Measurements from ENCODE around the gene EIF4G1.

Gene EIF4G1

DNA sequence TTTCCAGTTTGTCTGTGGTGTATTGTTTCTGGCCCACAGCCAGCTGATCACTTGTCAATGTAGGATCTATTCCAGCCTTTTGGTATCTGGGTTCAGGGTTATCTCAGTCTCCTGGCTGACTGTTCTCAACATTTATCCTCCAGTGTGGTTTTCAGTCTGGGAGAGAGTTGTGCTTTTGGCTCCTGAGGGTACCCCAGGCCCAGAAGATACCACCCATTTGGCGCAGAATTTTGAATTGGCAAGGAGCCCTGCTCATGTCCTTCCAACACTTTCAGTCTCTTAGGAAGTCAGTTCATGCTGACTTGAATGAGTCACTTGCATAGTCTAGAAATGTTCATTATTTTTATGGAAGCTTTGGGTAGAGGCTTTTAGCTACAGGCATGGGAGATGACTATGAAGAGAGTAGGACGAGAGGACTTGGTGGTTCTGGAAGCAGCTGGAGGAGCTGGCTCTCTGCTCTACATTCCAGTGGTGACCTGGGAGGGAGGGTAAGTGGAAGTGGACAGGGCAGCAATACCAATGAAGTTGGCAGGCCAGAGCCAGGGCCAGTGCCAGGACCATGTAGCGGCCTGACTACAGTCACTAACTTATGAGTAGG lies 54.3 kb downstream of the EIF4G1 start:
- DNase-seq (ENCODE audit: low read depth): no peak

DNA sequence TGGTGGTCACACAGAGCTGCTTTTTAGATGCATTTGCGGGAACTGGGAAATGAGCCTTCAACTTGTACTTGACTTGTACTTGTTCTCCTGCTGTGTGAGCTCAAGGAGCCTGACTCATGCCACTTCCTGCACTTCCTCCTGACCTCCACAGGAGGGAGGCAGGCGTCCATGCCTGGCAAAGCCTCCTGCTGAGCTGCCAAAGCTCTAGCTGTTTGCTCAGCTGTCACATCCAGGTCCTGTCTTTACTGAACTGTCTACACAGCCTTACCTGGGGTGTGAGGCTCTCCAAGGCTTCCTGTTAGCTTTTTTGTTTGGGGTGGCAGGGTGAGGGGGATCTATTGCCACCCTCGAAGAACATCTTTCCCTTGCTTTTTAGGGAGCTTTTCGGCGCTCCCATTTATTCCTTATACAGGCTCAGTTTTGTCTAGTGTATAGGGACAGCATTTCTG lies 57.2 kb downstream of the EIF4G1 start:
- peak; percentile 73 for DNase-seq (ENCODE audit: low read depth)

DNA sequence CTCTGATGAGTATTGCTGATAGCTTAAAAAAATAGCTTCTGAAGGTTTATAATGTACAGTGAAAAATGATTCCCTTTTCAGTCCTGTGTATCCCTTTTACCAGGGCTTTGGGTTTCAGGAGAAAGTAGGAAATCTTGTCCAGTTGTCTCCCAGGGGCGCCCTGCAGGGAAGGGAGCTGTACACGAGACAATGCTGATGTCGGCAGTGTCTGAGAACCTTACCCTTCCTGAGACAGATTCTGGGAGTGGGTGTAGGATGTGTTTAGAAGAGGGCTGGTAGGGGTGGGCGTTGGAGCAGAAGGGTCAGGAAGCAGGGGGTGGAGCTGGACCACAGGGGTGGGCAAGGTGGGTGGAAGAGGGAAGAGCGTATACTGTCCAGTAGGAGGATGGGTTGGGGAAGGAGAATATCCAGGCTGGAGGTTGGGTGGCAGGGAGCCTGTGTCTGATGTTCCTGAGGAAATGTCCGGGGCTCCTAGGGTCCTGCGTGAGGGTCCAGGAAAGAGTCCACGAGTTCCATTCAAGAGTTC lies 58.0 kb downstream of the EIF4G1 start:
- no peak for DNase-seq (ENCODE audit: low read depth)

DNA sequence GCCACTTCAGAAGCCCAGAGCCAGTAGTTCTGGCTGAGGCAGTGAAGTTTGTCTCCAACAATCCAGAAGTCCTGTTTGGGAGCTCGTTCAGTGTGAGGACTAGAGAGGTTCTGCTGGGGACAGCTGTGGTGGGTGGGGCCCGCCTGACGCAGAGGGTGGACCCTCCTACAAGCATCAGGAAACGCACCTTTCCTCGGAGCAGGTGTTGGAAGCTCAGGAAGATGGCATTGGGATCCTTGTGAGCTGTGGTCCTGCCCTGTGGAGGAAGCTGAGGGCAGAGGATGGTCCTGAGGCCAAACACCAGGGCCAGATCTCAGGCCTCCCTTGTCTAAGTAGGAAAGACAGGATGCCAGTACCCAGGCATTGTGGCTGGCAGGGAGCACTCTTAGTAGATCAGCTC lies 58.5 kb downstream of the EIF4G1 start:
- no peak for DNase-seq (ENCODE audit: low read depth)

DNA sequence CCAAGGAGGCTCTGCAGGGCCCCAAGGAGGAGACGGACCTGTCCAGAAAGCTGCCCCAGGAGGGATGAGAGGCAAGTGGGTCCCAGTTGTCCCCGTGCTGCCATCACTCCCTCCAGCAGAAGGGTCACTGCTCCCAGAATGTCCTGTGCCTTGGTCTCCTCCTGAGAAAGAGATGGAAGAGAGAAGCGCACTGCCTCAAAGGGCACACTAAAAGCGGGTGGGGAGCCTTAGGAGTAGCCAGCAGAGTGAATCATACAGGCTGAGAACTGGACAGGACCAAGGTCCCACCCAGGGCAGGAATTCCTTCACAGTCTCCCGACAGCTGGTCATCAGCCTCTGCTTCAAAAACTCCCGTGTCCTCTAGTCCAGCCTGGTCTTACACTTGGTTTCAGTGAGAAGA lies 59.0 kb downstream of the EIF4G1 start:
- DNase-seq (ENCODE audit: low read depth): no peak

DNA sequence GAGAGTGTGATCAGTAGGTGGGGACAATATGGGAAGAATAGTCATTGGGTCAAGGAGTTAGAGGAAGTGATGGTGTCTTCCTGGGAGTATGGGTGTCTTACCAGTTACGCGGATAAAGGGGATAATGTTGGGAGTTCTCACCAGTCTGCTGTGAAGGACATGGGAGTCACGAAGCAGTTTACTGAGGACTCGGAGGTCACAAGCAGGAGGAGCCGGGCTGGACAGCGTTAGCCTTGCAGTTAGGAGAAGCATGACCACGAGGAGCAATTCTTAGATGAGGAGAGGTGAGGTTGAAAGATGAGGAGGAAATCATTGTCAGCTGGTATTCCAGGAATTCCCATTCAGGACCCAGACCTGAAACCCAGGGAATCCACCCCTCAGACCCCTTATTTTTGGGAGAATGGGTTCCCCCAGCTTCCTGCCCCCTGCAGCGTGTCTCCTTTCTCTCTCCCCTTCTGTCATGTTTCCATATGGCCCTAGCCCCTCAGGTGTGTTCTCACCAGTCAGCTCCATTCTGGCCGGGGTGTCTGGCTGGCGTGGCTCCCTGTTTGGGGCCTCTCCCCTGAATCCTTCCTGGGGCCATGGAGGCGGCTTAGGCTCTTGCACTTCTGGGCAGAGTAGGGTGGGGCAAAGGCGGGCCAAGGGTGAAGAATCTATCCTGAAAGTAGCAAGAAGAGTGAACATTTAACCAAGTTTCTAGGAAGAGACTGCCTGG lies 61.5 kb downstream of the EIF4G1 start:
- no peak for DNase-seq (ENCODE audit: low read depth)

DNA sequence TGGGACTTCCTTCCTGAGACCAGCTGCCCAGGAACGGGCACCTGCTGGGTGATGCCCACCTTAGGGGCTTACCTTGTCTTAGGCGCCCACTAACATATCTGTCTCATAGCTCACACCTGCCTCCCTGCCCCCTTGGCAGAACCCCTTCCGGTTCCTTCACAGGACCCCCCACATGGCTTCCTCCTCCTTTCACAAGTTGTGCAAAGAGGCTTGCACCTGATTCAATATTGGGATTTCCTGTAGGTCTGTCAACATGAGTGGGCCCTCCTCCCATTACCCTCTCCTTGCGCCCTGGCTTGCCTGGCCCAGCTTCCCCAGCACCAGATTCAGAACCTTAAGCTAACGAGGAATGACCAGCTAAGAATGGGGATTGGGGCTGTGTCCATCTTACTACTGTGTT lies 63.0 kb downstream of the EIF4G1 start:
- DNase-seq (ENCODE audit: low read depth): no peak

DNA sequence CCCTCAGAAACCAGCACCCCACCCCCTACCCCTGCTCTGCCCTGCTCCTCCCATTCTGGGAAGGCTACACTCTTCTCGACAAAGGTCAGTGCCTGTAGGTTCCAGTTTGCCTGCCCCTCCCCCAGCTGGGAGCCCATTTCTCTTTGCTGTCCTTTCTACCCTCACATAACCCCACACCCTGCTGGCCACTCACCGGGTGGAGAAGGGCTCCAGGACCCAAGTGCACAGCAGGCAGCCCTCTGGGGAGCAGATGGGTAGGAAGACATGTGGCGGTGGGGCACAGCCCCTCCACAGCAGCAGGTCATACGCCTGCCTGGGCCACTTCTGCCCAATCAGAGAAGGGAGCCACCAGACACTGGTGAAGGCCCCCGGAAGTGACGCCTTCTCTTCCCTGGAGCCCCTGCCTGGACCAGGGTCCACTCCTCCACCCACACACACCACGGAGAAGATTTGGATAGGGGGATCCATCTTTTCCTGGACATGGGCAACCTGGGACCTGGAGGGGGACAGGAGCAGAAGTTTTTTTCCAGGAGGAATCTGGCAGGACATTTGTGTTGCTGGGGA lies 63.6 kb downstream of the EIF4G1 start, which contains the start of gene THPO:
Gene THPO, minus strand, starts transcription at position 326 of the 564 bp plus-strand sequence. CDS start 1,948 bp downstream, outside the sequence.
- no peak for DNase-seq (ENCODE audit: low read depth)

DNA sequence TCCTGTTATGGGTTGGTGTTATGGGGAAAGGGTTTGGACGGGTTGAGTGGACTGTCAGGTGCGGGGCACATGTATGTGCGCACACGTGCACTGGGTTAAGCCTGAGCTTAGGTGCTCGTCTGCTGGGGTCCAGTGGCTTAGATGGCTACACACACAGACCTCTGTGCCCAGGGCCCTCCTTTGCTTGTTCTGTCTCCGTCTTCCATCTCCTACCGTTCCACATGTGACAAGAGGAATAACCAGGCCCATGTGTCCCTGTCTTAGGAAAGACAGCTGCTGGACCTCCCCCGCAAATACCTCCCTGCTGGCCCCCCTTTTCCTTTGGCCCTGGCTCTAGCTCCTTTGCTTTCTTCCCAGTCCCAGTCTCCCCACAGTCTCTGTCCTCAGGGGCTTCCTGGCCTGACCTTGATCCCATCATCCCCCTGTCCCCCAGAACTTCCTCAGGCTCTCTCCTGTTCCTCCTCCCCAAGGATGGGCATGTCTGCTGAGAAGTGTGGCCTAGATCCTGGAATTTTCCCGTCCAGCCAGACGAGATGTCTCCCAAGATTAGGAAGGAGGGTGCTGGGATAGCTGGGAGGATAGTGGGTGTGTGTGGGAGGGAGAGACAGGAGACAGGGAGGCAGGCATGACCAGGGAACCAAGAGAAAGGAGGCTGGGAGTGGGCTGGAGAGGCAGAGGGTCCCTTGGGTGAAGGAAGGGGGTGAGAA lies 64.4 kb downstream of the EIF4G1 start:
- DNase-seq (ENCODE audit: low read depth): no peak

DNA sequence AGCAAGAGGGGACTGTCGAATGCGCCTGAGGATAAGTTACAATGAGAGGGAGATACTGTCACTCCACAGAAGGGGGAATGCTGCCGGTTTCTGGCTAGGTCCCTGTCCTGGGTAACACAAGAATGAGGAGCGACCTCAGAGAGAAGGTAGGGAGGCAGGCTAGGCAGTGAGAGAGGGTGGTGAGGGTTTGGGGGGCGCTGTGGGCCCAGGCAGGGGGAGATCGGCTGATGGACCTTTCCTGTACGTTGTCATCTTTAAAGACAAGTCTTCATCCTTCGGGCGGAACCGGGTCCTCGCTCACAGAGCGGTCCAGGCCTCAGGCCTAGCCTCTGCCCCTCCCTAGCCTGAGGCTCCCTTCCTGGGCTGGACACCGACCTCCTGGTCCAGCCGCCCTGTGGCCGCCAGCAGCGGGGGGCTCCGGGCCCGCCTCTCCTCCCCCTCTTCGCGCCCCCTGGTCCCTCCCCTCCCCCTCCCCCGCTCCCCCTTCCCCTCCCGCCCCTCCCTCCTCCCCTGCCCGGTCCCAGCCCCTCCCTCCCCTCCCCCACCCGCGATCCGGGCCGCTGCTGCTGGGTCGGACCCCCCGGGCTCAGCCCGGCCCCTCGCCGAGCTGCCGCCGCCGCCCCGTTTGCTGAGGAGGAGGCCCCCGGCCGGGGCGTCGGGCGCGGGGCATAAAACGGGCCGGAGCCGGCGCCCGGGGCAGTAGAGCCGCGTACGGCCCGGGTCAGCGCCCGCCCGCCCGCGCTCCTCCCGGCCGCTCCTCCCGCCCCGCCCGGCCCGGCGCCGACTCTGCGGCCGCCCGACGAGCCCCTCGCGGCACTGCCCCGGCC lies 65.2 kb downstream of the EIF4G1 start, which contains the start of gene CHRD:
Gene CHRD, plus strand, starts transcription at position 697 of the 827 bp plus-strand sequence. CDS start 265 bp downstream, outside the sequence.
- DNase-seq (ENCODE audit: low read depth): no peak

DNA sequence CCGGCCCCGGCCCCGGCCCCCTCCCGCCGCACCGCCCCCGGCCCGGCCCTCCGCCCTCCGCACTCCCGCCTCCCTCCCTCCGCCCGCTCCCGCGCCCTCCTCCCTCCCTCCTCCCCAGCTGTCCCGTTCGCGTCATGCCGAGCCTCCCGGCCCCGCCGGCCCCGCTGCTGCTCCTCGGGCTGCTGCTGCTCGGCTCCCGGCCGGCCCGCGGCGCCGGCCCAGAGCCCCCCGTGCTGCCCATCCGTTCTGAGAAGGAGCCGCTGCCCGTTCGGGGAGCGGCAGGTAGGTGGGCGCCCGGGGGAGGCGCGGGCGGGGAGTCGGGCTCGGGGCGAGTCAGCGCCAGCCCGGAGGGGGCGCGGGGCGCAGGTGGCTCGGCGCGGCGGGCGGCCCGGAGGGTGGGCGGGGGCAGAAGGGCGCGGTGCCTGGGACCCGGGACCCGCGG lies 65.8 kb downstream of the EIF4G1 start:
- DNase-seq (ENCODE audit: low read depth): no peak

DNA sequence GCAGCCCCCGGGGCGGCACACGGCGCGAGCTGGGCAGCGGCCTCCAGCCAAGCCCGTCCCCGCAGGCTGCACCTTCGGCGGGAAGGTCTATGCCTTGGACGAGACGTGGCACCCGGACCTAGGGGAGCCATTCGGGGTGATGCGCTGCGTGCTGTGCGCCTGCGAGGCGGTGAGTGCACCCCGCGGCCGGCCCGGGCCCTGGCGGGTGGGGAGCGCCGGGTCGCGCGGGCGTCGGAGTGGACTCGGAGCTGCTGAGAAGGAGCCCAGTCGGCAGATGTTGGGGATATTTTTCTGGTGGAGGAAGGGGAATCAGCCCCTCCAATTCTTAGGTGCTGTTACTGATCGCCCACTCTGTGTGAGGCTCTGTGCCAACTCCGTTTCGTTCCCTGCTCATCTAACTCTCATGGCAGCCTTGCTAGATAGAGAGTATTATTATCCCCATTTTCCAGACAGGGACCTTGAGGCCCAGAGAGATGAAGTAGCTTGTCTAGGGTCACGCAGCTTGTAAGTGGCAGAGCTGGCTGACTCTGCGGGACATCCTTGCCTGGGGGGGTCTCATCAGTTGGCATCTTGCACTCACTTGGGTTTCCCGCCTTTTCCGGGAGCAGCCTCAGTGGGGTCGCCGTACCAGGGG lies 66.3 kb downstream of the EIF4G1 start:
- DNase-seq (ENCODE audit: low read depth): no peak

DNA sequence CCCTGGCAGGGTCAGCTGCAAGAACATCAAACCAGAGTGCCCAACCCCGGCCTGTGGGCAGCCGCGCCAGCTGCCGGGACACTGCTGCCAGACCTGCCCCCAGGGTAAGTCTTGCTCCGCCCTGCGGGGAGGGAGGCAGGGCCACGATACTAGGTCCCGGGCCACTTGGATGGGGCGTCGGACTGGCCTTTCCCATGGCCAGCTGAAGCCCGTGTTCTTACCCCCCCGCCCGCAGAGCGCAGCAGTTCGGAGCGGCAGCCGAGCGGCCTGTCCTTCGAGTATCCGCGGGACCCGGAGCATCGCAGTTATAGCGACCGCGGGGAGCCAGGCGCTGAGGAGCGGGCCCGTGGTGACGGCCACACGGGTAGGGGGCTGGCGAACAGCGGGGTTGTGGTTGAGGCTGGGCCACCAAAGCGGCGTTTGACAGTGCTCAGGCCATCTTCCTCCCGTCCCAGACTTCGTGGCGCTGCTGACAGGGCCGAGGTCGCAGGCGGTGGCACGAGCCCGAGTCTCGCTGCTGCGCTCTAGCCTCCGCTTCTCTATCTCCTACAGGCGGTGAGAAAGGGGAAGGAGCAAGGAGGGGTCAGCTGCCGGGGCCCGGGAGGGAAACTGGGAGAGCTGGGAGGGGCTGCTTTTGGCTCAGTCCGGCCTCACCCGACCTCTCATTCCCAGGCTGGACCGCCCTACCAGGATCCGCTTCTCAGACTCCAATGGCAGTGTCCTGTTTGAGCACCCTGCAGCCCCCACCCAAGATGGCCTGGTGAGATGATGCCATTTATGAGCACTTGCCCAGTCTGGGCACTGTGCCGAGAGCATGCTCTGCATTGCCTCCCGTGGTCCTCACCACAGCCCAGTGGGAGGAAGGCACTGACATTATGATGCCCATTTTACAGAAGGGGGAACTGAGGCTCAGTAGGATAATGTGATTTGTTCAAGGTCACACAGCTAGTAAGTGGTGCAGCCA lies 67.1 kb downstream of the EIF4G1 start:
- DNase-seq (ENCODE audit: low read depth): no peak

DNA sequence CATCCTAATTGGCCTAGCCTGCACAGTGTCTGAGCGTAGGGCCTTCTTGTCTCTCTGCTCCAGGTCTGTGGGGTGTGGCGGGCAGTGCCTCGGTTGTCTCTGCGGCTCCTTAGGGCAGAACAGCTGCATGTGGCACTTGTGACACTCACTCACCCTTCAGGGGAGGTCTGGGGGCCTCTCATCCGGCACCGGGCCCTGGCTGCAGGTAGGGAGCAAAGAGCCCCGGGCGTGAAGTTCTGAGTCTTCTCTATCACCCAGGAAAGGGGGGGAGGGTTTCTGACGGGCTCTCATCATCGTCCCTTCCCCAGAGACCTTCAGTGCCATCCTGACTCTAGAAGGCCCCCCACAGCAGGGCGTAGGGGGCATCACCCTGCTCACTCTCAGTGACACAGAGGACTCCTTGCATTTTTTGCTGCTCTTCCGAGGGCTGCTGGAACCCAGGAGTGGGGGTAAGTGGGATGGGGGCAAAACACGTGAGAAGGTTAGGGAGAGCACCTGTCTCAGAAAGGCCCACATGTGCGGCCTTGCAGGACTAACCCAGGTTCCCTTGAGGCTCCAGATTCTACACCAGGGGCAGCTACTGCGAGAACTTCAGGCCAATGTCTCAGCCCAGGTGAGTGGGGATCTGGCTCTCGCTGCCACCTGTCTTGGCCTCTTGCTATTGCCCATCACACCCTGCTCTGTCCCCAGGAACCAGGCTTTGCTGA lies 68.1 kb downstream of the EIF4G1 start:
- no peak for DNase-seq (ENCODE audit: low read depth)

DNA sequence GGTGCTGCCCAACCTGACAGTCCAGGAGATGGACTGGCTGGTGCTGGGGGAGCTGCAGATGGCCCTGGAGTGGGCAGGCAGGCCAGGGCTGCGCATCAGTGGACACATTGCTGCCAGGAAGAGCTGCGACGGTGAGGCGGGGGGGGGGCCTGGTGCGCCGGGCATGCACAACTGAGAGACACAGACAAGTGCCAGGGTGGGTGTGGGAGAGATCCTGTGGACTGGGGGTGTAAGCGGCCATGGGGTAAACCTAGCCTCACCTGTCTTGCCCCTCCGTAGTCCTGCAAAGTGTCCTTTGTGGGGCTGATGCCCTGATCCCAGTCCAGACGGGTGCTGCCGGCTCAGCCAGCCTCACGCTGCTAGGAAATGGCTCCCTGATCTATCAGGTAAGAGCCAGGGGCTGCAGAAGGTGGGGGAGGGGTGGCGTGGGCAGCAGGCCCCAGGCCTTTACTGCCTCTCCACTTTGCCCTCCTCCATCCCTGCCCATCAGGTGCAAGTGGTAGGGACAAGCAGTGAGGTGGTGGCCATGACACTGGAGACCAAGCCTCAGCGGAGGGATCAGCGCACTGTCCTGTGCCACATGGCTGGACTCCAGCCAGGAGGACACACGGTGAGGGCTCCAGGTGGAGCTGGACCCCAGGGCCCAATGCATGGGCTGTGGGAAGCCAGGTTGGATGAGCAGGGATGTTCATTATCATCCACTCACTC lies 68.8 kb downstream of the EIF4G1 start:
- DNase-seq (ENCODE audit: low read depth): no peak

DNA sequence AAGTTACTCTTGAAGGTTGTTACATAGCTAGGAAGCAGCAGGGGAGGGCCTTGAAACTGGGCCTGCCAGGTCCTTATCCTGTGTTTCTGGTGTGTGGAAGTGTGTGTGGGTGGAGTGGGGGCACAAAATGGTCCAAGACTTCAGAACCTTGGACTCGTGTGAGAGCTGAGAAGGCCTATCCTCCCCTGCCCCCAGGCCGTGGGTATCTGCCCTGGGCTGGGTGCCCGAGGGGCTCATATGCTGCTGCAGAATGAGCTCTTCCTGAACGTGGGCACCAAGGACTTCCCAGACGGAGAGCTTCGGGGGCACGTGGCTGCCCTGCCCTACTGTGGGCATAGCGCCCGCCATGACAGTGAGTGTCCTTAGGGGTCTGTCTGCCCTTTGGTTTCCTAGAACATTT lies 69.9 kb downstream of the EIF4G1 start:
- no peak for DNase-seq (ENCODE audit: low read depth)

Data from HS-5 (cell line).